Measurements from ENCODE around the gene CENPP. TPM values are rescaled to one million over a fixed set of nuclear protein-coding genes. Genes with fewer than 3 reads are reported as not detected.

Gene CENPP
- total RNA-seq, 1 experiment from 2014 or later, result 15.6 TPM

DNA sequence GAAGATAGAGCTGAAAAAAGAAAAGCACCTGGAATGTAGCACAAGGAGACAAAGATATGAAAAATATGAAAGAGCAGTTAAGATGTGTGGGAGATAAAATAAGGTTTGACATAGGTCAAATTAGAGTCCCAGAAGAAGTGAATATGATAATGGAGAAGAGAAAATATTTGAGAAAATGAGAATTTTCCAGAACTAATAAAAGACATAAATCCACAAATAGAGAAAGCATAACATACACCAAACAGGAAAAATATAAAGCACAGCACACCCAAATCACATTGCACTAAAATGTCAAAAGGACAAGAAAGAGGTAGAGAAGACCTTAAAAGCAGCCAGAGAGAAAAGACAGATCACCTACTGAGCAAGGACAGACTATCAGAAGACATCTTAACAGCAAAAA is 300.7 kb downstream of the CENPP start:
- H3K9me3 ChIP-seq (ENCODE audit: low read depth, low read length, poor library complexity, severe bottlenecking), result no peaks in the 10 kb centered on the region
- H3K4me3 ChIP-seq (ENCODE audit: low read depth, low read length, poor library complexity, severe bottlenecking), result no peak overlapping the region
- H3K27me3 ChIP-seq (replicated peaks; ENCODE audit: insufficient read depth, low read depth, low read length, poor library complexity), result no peaks in the 10 kb centered on the region
- H3K27ac ChIP-seq (ENCODE audit: low read depth, low read length, poor library complexity, severe bottlenecking), result no peak overlapping the region
- no peak for DNase-seq (ENCODE audit: low spot score)
- CTCF ChIA-PET, result no interaction called here
- H3K36me3 ChIP-seq (ENCODE audit: insufficient read depth, low read length, poor library complexity, severe bottlenecking), result peaks cover 5% of the 10 kb centered on the region
- no peaks in the 10 kb centered on the region for H3K4me1 ChIP-seq (ENCODE audit: insufficient read depth, low read length, poor library complexity, severe bottlenecking)
- TF ChIP-seq EZH2 (IDR thresholded peaks at IDR 0.05; ENCODE audit: borderline replicate concordance, low read depth, low read length, poor library complexity, severe bottlenecking), result no peak
- TF ChIP-seq, protein P1, sequence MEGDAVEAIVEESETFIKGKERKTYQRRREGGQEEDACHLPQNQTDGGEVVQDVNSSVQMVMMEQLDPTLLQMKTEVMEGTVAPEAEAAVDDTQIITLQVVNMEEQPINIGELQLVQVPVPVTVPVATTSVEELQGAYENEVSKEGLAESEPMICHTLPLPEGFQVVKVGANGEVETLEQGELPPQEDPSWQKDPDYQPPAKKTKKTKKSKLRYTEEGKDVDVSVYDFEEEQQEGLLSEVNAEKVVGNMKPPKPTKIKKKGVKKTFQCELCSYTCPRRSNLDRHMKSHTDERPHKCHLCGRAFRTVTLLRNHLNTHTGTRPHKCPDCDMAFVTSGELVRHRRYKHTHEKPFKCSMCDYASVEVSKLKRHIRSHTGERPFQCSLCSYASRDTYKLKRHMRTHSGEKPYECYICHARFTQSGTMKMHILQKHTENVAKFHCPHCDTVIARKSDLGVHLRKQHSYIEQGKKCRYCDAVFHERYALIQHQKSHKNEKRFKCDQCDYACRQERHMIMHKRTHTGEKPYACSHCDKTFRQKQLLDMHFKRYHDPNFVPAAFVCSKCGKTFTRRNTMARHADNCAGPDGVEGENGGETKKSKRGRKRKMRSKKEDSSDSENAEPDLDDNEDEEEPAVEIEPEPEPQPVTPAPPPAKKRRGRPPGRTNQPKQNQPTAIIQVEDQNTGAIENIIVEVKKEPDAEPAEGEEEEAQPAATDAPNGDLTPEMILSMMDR (conservative IDR thresholded peaks at IDR 0.05; ENCODE audit: low read depth, low read length), result no peak
- POLR2A ChIA-PET (ENCODE audit: low non-redundant PET), result no interaction called here
- no TSS peak for BruUV-seq (replicated peaks)
- intact Hi-C loops (cut with micrococcal nuclease; ENCODE audit: unreplicated experiment), result no loop called here

- no peaks in the 10 kb centered on the region for H3K9me3 ChIP-seq (ENCODE audit: low read depth, low read length, poor library complexity, severe bottlenecking)
- no peak for TF ChIP-seq EZH2 (IDR thresholded peaks at IDR 0.05; ENCODE audit: borderline replicate concordance, low read depth, low read length, poor library complexity, severe bottlenecking)
- TF ChIP-seq, protein P1 (conservative IDR thresholded peaks at IDR 0.05; ENCODE audit: low read depth, low read length), result no peak
- no peak overlapping the region for H3K27ac ChIP-seq (ENCODE audit: low read depth, low read length, poor library complexity, severe bottlenecking)
- H3K36me3 ChIP-seq (ENCODE audit: insufficient read depth, low read length, poor library complexity, severe bottlenecking), result peaks cover 15% of the 10 kb centered on the region
- H3K27me3 ChIP-seq (replicated peaks; ENCODE audit: insufficient read depth, low read depth, low read length, poor library complexity), result no peaks in the 10 kb centered on the region
- no peaks in the 10 kb centered on the region for H3K4me1 ChIP-seq (ENCODE audit: insufficient read depth, low read length, poor library complexity, severe bottlenecking)
- no peak overlapping the region for H3K4me3 ChIP-seq (ENCODE audit: low read depth, low read length, poor library complexity, severe bottlenecking)
- ChIA-PET CTCF (no interaction called here), POLR2A (ENCODE audit: low non-redundant PET) (no interaction called here)
- no peak for DNase-seq (ENCODE audit: low spot score)
- intact Hi-C loops (cut with micrococcal nuclease; ENCODE audit: unreplicated experiment), result no loop called here
- no TSS peak for BruUV-seq (replicated peaks)
Measured at GRCh38 chr9:92627651-92628050, 301.9 kb downstream of the CENPP start.

DNA sequence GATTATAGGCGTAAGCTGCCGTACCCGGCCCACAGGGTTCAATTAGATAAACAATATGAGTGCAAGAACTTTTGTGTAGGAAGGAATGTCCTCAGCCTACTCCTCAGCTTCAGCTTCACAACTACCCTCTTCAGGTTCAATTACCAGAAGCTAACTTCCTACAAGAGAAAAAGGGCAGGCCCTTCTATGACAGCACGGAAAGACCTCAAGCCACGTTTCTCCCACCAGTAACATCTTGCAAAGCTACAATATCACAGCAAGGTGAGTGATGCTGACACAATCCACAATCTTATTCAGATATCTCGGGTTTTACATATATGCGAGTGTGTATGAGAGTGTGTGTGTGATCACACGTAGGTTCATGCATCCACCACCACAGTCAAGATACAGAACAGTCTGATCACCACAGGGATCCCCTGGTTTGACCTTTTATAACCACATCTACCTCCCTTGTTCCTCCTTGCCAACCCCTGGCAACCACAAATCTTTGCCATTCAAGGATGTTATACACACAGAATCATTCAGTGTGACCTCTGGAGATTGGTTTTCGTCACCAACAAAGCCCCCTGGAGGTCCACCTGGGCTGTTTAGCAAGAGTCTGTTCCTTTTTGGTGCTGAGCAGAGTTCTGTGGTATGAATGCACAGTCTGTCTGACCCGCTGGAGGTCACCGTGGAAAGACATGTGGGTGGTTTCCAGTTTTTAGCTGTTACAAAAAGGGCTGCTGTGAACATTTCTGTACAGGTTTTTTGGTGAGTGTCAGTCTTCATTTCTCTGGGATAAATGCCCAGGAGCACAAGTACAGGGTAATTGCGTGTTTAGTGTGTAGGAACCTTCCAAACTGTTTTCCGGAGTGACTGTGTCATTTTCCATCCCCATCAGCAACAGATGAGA is 305.9 kb downstream of the CENPP start:
- intact Hi-C loops (cut with micrococcal nuclease; ENCODE audit: unreplicated experiment), result loop anchor here (5.0 kb wide), 2 partner anchors 289 to 489 kb away; no protein-coding TSS in a partner anchor
- no TSS peak for BruUV-seq (replicated peaks)

More for the DNA sequence above, 305.9 kb downstream of the CENPP start:
- Histone ChIP-seq H3K4me1 (ENCODE audit: insufficient read depth, low read length, poor library complexity, severe bottlenecking) (no peaks in the 10 kb centered on the region), H3K4me3 (ENCODE audit: low read depth, low read length, poor library complexity, severe bottlenecking) (no peak overlapping the region), H3K9me3 (ENCODE audit: low read depth, low read length, poor library complexity, severe bottlenecking) (no peaks in the 10 kb centered on the region), H3K36me3 (ENCODE audit: insufficient read depth, low read length, poor library complexity, severe bottlenecking) (peaks cover 23% of the 10 kb centered on the region), H3K27ac (ENCODE audit: low read depth, low read length, poor library complexity, severe bottlenecking) (no peak overlapping the region), H3K27me3 (replicated peaks; ENCODE audit: insufficient read depth, low read depth, low read length, poor library complexity) (no peaks in the 10 kb centered on the region)
- CTCF ChIA-PET, result no interaction called here
- DNase-seq (ENCODE audit: low spot score), result no peak
- POLR2A ChIA-PET (ENCODE audit: low non-redundant PET), result no interaction called here
- no peak for TF ChIP-seq EZH2 (IDR thresholded peaks at IDR 0.05; ENCODE audit: borderline replicate concordance, low read depth, low read length, poor library complexity, severe bottlenecking)

Data from A673 (cell line).